HL-60 (cell line): Measurements from ENCODE around the gene IQCH.

ENCODE experiments used
- CTCF ChIP-seq: IDR thresholded peaks from one replicate; pipeline ENCODE4 v1.5.1; 2011; ENCODE audit warnings: low read length, control low read depth, inconsistent platforms; ENCODE audit not compliant: insufficient read depth
- POLR2AphosphoS5 ChIP-seq: IDR thresholded peaks from 2 replicates; pipeline ENCODE4 v1.6.1; 2012; ENCODE audit warnings: low read depth
- SPI1 ChIP-seq: IDR thresholded peaks from 2 replicates; pipeline ENCODE4 v1.6.1; 2012; ENCODE audit warnings: low read depth, mild to moderate bottlenecking, borderline replicate concordance

DNA sequence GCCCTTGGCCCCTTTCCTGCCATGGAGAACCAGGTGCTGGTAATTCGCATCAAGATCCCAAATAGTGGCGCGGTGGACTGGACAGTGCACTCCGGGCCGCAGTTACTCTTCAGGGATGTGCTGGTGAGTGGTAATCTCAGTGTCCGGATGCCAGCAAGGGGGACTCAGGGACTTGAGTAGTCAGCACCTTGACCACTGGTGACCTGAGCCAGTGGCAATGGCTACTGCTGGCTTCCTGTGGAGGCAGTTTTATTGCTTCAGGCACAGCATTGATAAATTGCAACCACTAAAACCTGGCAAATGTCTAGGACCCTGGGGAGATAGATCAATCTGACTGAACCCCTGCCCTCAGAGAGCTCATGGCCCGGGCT, 288.7 kb downstream of the IQCH start:
- TF ChIP-seq CTCF: no peak
- no peak for TF ChIP-seq POLR2AphosphoS5
- TF ChIP-seq SPI1: no peak
